SU-DHL-6 (cell line): Measurements from ENCODE around the gene AGPAT4.

Experiments used
- EZH2phosphoT487 ChIP-seq: fragments of 200-600 bp; sonication (generic), shearing (Covaris generic); conservative IDR thresholded peaks from 2 replicates; pipeline ENCODE4 v1.6.1; 2018; ENCODE audit warnings: mild to moderate bottlenecking, antibody characterized with exemption, low read length, moderate library complexity, mixed read lengths
- TF ChIP-seq, protein P1 (sequence below): fragments of 200-600 bp; sonication (generic); IDR thresholded peaks from one replicate; pipeline ENCODE4 v1.5.1; 2017; ENCODE audit warnings: antibody characterized with exemption, mild to moderate bottlenecking, low read length, moderate library complexity; ENCODE audit not compliant: insufficient read depth, poor library complexity, severe bottlenecking

- TF ChIP-seq, protein P1, sequence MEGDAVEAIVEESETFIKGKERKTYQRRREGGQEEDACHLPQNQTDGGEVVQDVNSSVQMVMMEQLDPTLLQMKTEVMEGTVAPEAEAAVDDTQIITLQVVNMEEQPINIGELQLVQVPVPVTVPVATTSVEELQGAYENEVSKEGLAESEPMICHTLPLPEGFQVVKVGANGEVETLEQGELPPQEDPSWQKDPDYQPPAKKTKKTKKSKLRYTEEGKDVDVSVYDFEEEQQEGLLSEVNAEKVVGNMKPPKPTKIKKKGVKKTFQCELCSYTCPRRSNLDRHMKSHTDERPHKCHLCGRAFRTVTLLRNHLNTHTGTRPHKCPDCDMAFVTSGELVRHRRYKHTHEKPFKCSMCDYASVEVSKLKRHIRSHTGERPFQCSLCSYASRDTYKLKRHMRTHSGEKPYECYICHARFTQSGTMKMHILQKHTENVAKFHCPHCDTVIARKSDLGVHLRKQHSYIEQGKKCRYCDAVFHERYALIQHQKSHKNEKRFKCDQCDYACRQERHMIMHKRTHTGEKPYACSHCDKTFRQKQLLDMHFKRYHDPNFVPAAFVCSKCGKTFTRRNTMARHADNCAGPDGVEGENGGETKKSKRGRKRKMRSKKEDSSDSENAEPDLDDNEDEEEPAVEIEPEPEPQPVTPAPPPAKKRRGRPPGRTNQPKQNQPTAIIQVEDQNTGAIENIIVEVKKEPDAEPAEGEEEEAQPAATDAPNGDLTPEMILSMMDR, result no peak
- no peak for TF ChIP-seq EZH2phosphoT487
Observed at GRCh38 chr6:161137320-161137719, 136.5 kb downstream of the AGPAT4 start.
